ENCODE data around the gene CHPF. TPM values are rescaled to one million over a fixed set of nuclear protein-coding genes. Genes with fewer than 3 reads are reported as not detected.

Gene CHPF
- total RNA-seq, 5 donors from 2014 or later (not counting 1 experiment from before 2014, with no cell fraction given), result 5.0 to 12.8 (median 10.8) TPM

- H3K27ac ChIP-seq (ENCODE audit: low read length), result no peak overlapping the region
- POLR2A ChIA-PET, result interaction anchor here in 1 of 2 donors (0.6 kb wide), 1 partner anchor 19 kb away, joined by 3 read pairs; no protein-coding TSS in a partner anchor
- H3K4me3 Mint-ChIP-seq, result no peak overlapping the region
- no peaks in the 10 kb centered on the region for H3K9me3 ChIP-seq
- H3K4me3 ChIP-seq (ENCODE audit: control insufficient read depth in 1 of 2, extremely low read depth in 1 of 2, low read length in 1 of 2), result no peak overlapping the region
- H3K27me3 Mint-ChIP-seq, result peaks cover 12 to 25% of the 10 kb centered on the region in 2 donors
- ATAC-seq (replicated peaks in 1 of 4) (no peak), DNase-seq (no peak)
- H3K4me1 Mint-ChIP-seq, result no peaks in the 10 kb centered on the region
- WGBS (ENCODE audit: insufficient coverage), result 90% methylated on average over 3 of the region's 8 CpGs
- H3K4me1 ChIP-seq (ENCODE audit: control insufficient read depth in 1 of 2, extremely low read depth in 1 of 2, insufficient read depth in 2 of 2, low read length in 2 of 2), result no peaks in the 10 kb centered on the region
- CTCF ChIA-PET, result no interaction called here
- no peaks in the 10 kb centered on the region for H3K36me3 Mint-ChIP-seq
- H3K27ac Mint-ChIP-seq, result no peak overlapping the region
- no peaks in the 10 kb centered on the region for H3K9me3 Mint-ChIP-seq
- peaks cover 0 to 33% of the 10 kb centered on the region in 2 experiments for H3K27me3 ChIP-seq (replicated peaks in 1 of 2; ENCODE audit: control insufficient read depth in 2 of 2, extremely low read depth in 1 of 2, insufficient read depth in 2 of 2, low read length in 1 of 2)
- no peaks in the 10 kb centered on the region for H3K36me3 ChIP-seq (ENCODE audit: control insufficient read depth in 2 of 2, extremely low read depth in 1 of 2, insufficient read depth in 1 of 2, low read length in 1 of 2)
Observed at GRCh38 chr2:219578811-219579613, 35.4 kb upstream of the CHPF start.

DNA sequence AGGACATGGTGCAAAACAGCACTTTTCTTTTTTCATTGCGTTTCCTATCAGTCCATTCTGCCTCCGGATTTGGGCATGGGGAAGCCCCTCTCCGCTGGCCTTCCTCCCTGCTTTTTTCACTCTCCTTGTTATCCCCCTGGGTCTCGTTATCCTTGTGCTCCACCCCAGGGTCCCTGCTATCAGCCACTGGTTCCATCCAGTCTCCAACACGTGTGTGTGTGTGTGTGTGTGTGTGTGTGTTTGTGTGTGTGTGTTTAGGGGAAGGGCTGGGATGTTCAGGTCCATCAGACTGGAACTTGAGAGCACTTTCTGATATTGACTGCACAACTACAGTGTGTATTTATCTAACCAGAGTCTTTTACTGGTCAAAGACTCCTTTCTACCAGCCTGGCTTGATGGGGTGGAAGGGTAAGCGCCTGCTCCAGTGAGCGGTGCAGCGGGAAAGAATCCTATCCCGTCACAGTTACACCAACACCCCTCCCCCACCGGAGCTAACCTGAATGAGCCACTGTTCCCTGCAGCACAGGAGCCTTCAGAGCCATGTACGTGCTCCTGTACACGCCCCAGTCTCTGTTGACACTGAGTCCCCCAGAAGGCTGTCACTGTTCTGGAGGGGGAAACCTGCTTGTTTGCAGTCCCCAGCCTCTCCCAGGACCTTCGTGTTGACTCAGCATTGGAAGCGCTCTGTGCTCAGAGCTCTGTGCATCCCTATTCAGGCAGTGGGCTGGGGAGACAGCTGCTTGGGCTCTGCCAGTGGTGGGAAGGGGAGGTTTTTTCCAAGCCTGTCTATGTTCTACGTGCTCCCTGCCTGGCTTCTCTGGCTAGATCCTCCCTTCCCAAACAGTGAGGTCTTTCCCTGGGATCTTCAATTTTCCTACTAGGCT lies 33.1 kb upstream of the CHPF start:
- ChIA-PET POLR2A (no interaction called here), CTCF (interaction anchor here in 1 of 2 donors (1.0 kb wide), 1 partner anchor 37 kb away, joined by 3 read pairs; no protein-coding TSS in a partner anchor)
- H3K27ac ChIP-seq (ENCODE audit: low read length), result no peak overlapping the region
- H3K4me1 ChIP-seq (ENCODE audit: control insufficient read depth in 1 of 2, extremely low read depth in 1 of 2, insufficient read depth in 2 of 2, low read length in 2 of 2), result no peaks in the 10 kb centered on the region
- ATAC-seq (replicated peaks in 1 of 4) (no peak), DNase-seq (no peak)
- no peak overlapping the region for H3K4me3 ChIP-seq (ENCODE audit: control insufficient read depth in 1 of 2, extremely low read depth in 1 of 2, low read length in 1 of 2)
- peaks cover 24 to 43% of the 10 kb centered on the region in 2 donors for H3K27me3 Mint-ChIP-seq
- H3K36me3 Mint-ChIP-seq, result no peaks in the 10 kb centered on the region
- no peaks in the 10 kb centered on the region for H3K9me3 ChIP-seq
- no peaks in the 10 kb centered on the region for H3K9me3 Mint-ChIP-seq
- no peaks in the 10 kb centered on the region for H3K36me3 ChIP-seq (ENCODE audit: control insufficient read depth in 2 of 2, extremely low read depth in 1 of 2, insufficient read depth in 1 of 2, low read length in 1 of 2)
- no peak overlapping the region for H3K4me3 Mint-ChIP-seq
- peaks cover 0 to 1% (median 0%) of the 10 kb centered on the region in 3 donors for H3K4me1 Mint-ChIP-seq
- peaks cover 0 to 49% of the 10 kb centered on the region in 2 experiments for H3K27me3 ChIP-seq (replicated peaks in 1 of 2; ENCODE audit: control insufficient read depth in 2 of 2, extremely low read depth in 1 of 2, insufficient read depth in 2 of 2, low read length in 1 of 2)
- no peak overlapping the region for H3K27ac Mint-ChIP-seq
- WGBS (ENCODE audit: insufficient coverage), result 72% methylated on average over 4 of the region's 15 CpGs

DNA sequence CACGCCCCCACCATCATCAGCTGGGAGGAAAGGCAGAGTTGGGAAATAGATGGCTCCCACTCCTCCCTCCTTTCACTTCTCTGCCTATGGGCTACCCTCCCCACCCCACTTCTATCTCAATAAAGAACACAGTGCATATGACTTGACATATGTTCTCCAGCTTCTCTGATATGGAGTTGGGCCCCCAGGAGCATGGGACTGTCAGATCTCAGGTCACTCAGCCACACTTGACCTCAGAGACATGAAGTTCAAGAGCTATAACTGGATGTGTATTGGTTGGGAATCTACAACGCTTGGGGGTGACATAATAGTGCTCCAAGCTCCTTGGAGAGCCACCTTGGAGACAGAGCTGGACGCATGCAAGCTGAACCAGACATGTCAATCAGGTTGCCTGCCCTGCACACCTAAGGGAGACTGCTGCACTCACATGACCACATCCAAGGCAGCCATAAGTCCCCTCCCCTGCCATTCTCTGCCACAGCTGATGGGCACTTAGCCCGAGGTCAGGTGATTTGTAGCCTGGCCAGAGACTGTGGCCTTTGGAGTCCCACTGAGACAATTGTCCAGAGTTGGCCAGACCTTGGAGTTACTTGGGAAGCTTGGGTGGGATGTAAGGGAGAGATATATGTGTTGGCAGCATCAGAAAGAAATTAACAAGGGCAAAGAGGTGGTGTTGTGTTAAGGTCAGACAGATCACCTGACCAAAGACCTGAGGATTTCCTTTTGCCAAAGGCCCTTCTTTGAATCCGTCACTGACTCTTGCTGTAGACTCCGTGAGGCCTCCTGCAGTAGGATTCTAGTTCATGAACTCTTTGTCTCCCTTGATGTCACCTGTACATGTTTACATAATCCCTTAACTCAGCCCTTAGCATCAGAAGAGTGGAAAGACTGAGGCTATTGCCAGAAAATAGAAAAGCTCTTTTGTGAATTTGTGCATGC lies 32.2 kb upstream of the CHPF start:
- no peak for ATAC-seq (replicated peaks in 1 of 4)
- 71% methylated on average over 1 of the region's 6 CpGs for WGBS (ENCODE audit: insufficient coverage)
- no peaks in the 10 kb centered on the region for H3K36me3 ChIP-seq (ENCODE audit: control insufficient read depth in 2 of 2, extremely low read depth in 1 of 2, insufficient read depth in 1 of 2, low read length in 1 of 2)
- Mint-ChIP-seq H3K27ac (no peak overlapping the region), H3K4me1 (peaks cover 0 to 4% (median 0%) of the 10 kb centered on the region in 3 donors), H3K9me3 (no peaks in the 10 kb centered on the region), H3K27me3 (peaks cover 25 to 43% of the 10 kb centered on the region in 2 donors), H3K36me3 (no peaks in the 10 kb centered on the region), H3K4me3 (no peak overlapping the region)
- no peak overlapping the region for H3K27ac ChIP-seq (ENCODE audit: low read length)
- no peaks in the 10 kb centered on the region for H3K9me3 ChIP-seq
- H3K4me3 ChIP-seq (ENCODE audit: control insufficient read depth in 1 of 2, extremely low read depth in 1 of 2, low read length in 1 of 2), result no peak overlapping the region
- peaks cover 0 to 7% of the 10 kb centered on the region in 2 experiments for H3K4me1 ChIP-seq (ENCODE audit: control insufficient read depth in 1 of 2, extremely low read depth in 1 of 2, insufficient read depth in 2 of 2, low read length in 2 of 2)
- DNase-seq, result no peak
- ChIA-PET CTCF (interaction anchor here (0.5 to 1.0 kb wide), 3 partner anchors 36 to 222 kb away, joined by 3 to 8 read pairs (median 6); no protein-coding TSS in a partner anchor), POLR2A (no interaction called here)
- peaks cover 0 to 57% of the 10 kb centered on the region in 2 experiments for H3K27me3 ChIP-seq (replicated peaks in 1 of 2; ENCODE audit: control insufficient read depth in 2 of 2, extremely low read depth in 1 of 2, insufficient read depth in 2 of 2, low read length in 1 of 2)

DNA sequence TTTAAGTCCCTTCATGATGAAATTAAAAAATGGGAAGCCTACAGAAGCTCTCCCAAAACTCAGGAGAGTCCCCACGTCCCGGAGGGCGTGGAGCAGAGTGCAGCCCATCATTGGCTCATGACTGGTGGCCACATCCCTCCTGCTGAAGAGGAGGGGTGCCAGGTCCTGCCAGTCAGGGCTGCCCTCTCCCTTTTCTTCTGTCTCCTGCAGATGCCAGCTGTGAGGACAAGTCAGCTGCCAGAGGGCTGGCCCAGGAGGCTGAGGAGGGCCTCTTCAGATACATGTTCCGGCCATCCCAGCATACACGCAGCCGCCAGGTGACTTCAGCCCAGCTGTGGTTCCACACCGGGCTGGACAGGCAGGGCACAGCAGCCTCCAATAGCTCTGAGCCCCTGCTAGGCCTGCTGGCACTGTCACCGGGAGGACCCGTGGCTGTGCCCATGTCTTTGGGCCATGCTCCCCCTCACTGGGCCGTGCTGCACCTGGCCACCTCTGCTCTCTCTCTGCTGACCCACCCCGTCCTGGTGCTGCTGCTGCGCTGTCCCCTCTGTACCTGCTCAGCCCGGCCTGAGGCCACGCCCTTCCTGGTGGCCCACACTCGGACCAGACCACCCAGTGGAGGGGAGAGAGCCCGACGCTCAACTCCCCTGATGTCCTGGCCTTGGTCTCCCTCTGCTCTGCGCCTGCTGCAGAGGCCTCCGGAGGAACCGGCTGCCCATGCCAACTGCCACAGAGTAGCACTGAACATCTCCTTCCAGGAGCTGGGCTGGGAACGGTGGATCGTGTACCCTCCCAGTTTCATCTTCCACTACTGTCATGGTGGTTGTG lies 31.1 kb upstream of the CHPF start:
- CTCF ChIA-PET, result no interaction called here
- no peak overlapping the region for H3K4me3 Mint-ChIP-seq
- H3K27me3 Mint-ChIP-seq, result peaks cover 25 to 49% of the 10 kb centered on the region in 2 donors
- Histone ChIP-seq H3K27me3 (replicated peaks in 1 of 2; ENCODE audit: control insufficient read depth in 2 of 2, extremely low read depth in 1 of 2, insufficient read depth in 2 of 2, low read length in 1 of 2) (peaks cover 0 to 63% of the 10 kb centered on the region in 2 experiments), H3K36me3 (ENCODE audit: control insufficient read depth in 2 of 2, extremely low read depth in 1 of 2, insufficient read depth in 1 of 2, low read length in 1 of 2) (no peaks in the 10 kb centered on the region), H3K27ac (ENCODE audit: low read length) (no peak overlapping the region), H3K4me1 (ENCODE audit: control insufficient read depth in 1 of 2, extremely low read depth in 1 of 2, insufficient read depth in 2 of 2, low read length in 2 of 2) (peaks cover 0 to 7% of the 10 kb centered on the region in 2 experiments), H3K9me3 (no peaks in the 10 kb centered on the region), H3K4me3 (ENCODE audit: control insufficient read depth in 1 of 2, extremely low read depth in 1 of 2, low read length in 1 of 2) (no peak overlapping the region)
- POLR2A ChIA-PET, result no interaction called here
- DNase-seq (no peak), ATAC-seq (replicated peaks in 1 of 4) (no peak)
- H3K36me3 Mint-ChIP-seq, result no peaks in the 10 kb centered on the region
- peaks cover 2 to 4% (median 3%) of the 10 kb centered on the region in 3 donors for H3K4me1 Mint-ChIP-seq
- WGBS (ENCODE audit: insufficient coverage), result 88% methylated on average over 21 of the region's 22 CpGs
- H3K27ac Mint-ChIP-seq, result no peak overlapping the region
- H3K9me3 Mint-ChIP-seq, result no peaks in the 10 kb centered on the region

GRCh38 chr2:219573166-219573565 lies 29.6 kb upstream of the CHPF start:
- POLR2A ChIA-PET, result no interaction called here
- Histone ChIP-seq H3K36me3 (ENCODE audit: control insufficient read depth in 2 of 2, extremely low read depth in 1 of 2, insufficient read depth in 1 of 2, low read length in 1 of 2) (no peaks in the 10 kb centered on the region), H3K9me3 (no peaks in the 10 kb centered on the region), H3K4me3 (ENCODE audit: control insufficient read depth in 1 of 2, extremely low read depth in 1 of 2, low read length in 1 of 2) (no peak overlapping the region), H3K27me3 (replicated peaks in 1 of 2; ENCODE audit: control insufficient read depth in 2 of 2, extremely low read depth in 1 of 2, insufficient read depth in 2 of 2, low read length in 1 of 2) (peaks cover 0 to 75% of the 10 kb centered on the region in 2 experiments), H3K4me1 (ENCODE audit: control insufficient read depth in 1 of 2, extremely low read depth in 1 of 2, insufficient read depth in 2 of 2, low read length in 2 of 2) (peaks cover 0 to 7% of the 10 kb centered on the region in 2 experiments), H3K27ac (ENCODE audit: low read length) (no peak overlapping the region)
- Mint-ChIP-seq H3K36me3 (no peaks in the 10 kb centered on the region), H3K4me1 (peaks cover 2 to 5% (median 4%) of the 10 kb centered on the region in 3 donors), H3K27me3 (peaks cover 29 to 61% of the 10 kb centered on the region in 2 donors), H3K9me3 (no peaks in the 10 kb centered on the region), H3K4me3 (peak overlapping the region in 1 of 3 donors; percentile 9), H3K27ac (no peak overlapping the region)
- DNase-seq (no peak), ATAC-seq (replicated peaks in 1 of 4) (no peak)
- CTCF ChIA-PET, result interaction anchor here in 1 of 2 donors (0.7 kb wide), 2 partner anchors 487 to 1282 kb away, joined by 4 read pairs; no protein-coding TSS in a partner anchor
- 93% methylated on average over 2 of the region's 5 CpGs for WGBS (ENCODE audit: insufficient coverage)

All from T-cell (primary cell).